Uterus (tissue), 4 donors: Measurements from ENCODE around the gene PRRT1. TPM values are rescaled to one million over a fixed set of nuclear protein-coding genes. Genes with fewer than 3 reads are reported as not detected.

Source experiments
- DNase-seq, 2 donors: peaks; one replicate each; pipeline ENCODE4 v3.0.0-alpha.2; 2019 to 2020
- H3K27ac ChIP-seq, 2 donors: fragments of 200-600 bp; sonication (generic); 1 replicate in 1 of 2; 2 replicates in 1 of 2; pipeline ENCODE4 v1.5.1; 2016 to 2018
- H3K27me3 ChIP-seq, 2 donors: fragments of 200-600 bp; sonication (generic); one replicate each; pipeline ENCODE4 v1.5.1; 2018 to 2019; ENCODE audit warnings: control low read depth in 1 of 2
- H3K36me3 ChIP-seq, 2 donors: fragments of 200-600 bp; sonication (generic); one replicate each; pipeline ENCODE4 v1.5.1; 2019; ENCODE audit warnings: control low read depth in 1 of 2
- H3K4me1 ChIP-seq, 2 donors: fragments of 200-600 bp; sonication (generic); one replicate each; pipeline ENCODE4 v1.5.1; 2018 to 2019; ENCODE audit warnings: control low read depth in 1 of 2
- H3K4me3 ChIP-seq, 2 donors: fragments of 200-600 bp; sonication (generic); 1 replicate in 1 of 2; 2 replicates in 1 of 2; pipeline ENCODE4 v1.5.1; 2018 to 2019; ENCODE audit warnings: mild to moderate bottlenecking in 1 of 2
- H3K9me3 ChIP-seq, 2 donors: fragments of 200-600 bp; sonication (generic); one replicate each; pipeline ENCODE4 v1.5.1; 2019; ENCODE audit warnings: control low read depth in 1 of 2
- CTCF ChIP-seq, 4 experiments: fragments of 200-600 bp in 2 of 4; fragments of 450-650 bp in 2 of 4; sonication (generic) in 2 of 4; IDR thresholded peaks; one replicate each; pipeline ENCODE4 v1.5.1; 2016 to 2019; ENCODE audit warnings: antibody characterized with exemption in 4 of 4, mild to moderate bottlenecking in 2 of 4, moderate library complexity in 1 of 4
- POLR2A ChIP-seq, 2 donors: fragments of 450-650 bp; IDR thresholded peaks; one replicate each; pipeline ENCODE4 v1.6.1; 2016; ENCODE audit warnings: antibody characterized with exemption in 2 of 2, mild to moderate bottlenecking in 1 of 2, moderate library complexity in 1 of 2
- intact Hi-C: fragments of 100-400 bp; cut with DNase I; formaldehyde crosslinking; loops from one replicate; pipeline ENCODE4 v1.15.1; 2023; ENCODE audit warnings: low total_unique reads
- total RNA-seq, 4 donors: library from RNA; depleted of rRNA in 3 of 4; stranded (reverse); fragments of >200 nt in 3 of 4; gene quantifications; one replicate each; pipeline versions ENCODE4 v1.1.0 to v1.2.4, GENCODE V29; 2014 to 2023
- donor health status: DM: yes; HTN: yes; CAD: no.

Gene PRRT1
- total RNA-seq, 4 donors from 2014 or later, result 8.0 to 9.4 TPM; not detected in 2

GRCh38 chr6:32175711-32176475 is 24.2 kb upstream of the PRRT1 start, which contains the start of gene AGPAT1:
Gene AGPAT1 (minus strand): TSS chr6:32176084. CDS start chr6:32171496, 4,588 bp downstream.
- no peaks in the 10 kb centered on the region for H3K9me3 ChIP-seq
- peak; percentile 99 for DNase-seq
- peaks cover 9 to 14% of the 10 kb centered on the region in 2 donors for H3K4me1 ChIP-seq
- H3K4me3 ChIP-seq, result peak within 1 kb of the TSS; percentile 84 to 99
- TF ChIP-seq POLR2A (IDR thresholded peaks at IDR 0.05) (peak; percentile 80 to 83), CTCF (IDR thresholded peaks at IDR 0.05) (peak in 1 of 4 experiments; percentile 11)
- peak within 1 kb of the TSS; percentile 96 to 98 for H3K27ac ChIP-seq
- no peaks in the 10 kb centered on the region for H3K27me3 ChIP-seq
- intact Hi-C loops, result loop anchor here (10.0 kb wide), 1 partner anchor 51 kb away; the partner anchor contains the start of gene ATF6B
- H3K36me3 ChIP-seq, result no peaks in the 10 kb centered on the region

GRCh38 chr6:32175322-32175710 is 23.6 kb upstream of the PRRT1 start:
- no peaks in the 10 kb centered on the region for H3K36me3 ChIP-seq
- H3K9me3 ChIP-seq, result no peaks in the 10 kb centered on the region
- H3K4me3 ChIP-seq, result peak overlapping the region; percentile 84 to 99
- no peak for TF ChIP-seq CTCF (IDR thresholded peaks at IDR 0.05)
- no peak for TF ChIP-seq POLR2A (IDR thresholded peaks at IDR 0.05)
- no peak for DNase-seq
- H3K4me1 ChIP-seq, result peaks cover 9 to 14% of the 10 kb centered on the region in 2 donors
- intact Hi-C loops, result loop anchor here (10.0 kb wide), 1 partner anchor 51 kb away; the partner anchor contains the start of gene ATF6B
- H3K27me3 ChIP-seq, result no peaks in the 10 kb centered on the region
- peak overlapping the region; percentile 96 to 98 for H3K27ac ChIP-seq

GRCh38 chr6:32174416-32174815 is 22.7 kb upstream of the PRRT1 start:
- Histone ChIP-seq H3K27me3 (no peaks in the 10 kb centered on the region), H3K4me1 (peaks cover 5 to 6% of the 10 kb centered on the region in 2 donors), H3K27ac (no peak overlapping the region), H3K36me3 (no peaks in the 10 kb centered on the region), H3K4me3 (no peak overlapping the region), H3K9me3 (no peaks in the 10 kb centered on the region)
- no peak for TF ChIP-seq CTCF (IDR thresholded peaks at IDR 0.05)
- TF ChIP-seq POLR2A (IDR thresholded peaks at IDR 0.05), result no peak
- DNase-seq, result no peak
- intact Hi-C loops, result loop anchor here (10.0 kb wide), 1 partner anchor 50 kb away; the partner anchor contains the start of gene ATF6B

DNA sequence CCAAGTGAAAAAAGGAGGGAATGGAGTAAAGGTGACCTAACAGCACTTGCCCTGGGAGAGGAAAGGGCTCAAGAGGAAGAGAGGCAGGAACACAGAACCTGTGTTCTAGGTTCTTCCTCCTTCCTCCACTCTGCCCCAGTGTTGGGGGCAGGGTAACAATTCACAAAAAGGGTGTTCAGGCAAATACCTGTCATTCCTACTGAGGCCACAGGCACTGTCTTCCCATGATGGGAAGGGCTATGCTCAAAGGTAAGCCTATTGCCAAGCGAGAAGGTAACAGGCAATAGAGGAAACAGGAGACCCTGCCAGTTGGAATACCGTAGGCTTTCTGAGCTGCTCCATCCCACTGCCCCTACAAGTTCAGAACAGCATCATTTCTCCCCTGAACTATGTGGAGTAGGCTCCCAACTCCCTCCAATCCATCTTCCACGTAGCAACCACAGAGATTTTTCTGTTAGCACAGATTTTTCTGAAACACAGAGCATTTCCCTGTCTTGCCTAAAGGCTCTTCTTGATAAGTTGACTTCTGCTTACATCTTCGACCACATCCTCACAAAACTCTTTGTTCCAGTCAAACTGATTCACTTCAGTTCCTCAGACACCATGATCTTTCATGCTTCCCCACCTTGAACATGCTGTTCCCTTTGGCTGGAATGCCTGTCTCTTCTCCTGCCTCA is 21.4 kb upstream of the PRRT1 start:
- no peaks in the 10 kb centered on the region for H3K27me3 ChIP-seq
- H3K4me3 ChIP-seq, result no peak overlapping the region
- no peak overlapping the region for H3K27ac ChIP-seq
- DNase-seq, result no peak
- intact Hi-C loops, result loop anchor here (10.0 kb wide), 1 partner anchor 48 kb away; the partner anchor contains the start of gene ATF6B
- no peaks in the 10 kb centered on the region for H3K4me1 ChIP-seq
- TF ChIP-seq CTCF (IDR thresholded peaks at IDR 0.05) (no peak), POLR2A (IDR thresholded peaks at IDR 0.05) (no peak)
- no peaks in the 10 kb centered on the region for H3K9me3 ChIP-seq
- H3K36me3 ChIP-seq, result no peaks in the 10 kb centered on the region
